ENCODE data around the gene NPR2. TPM values are rescaled to one million over a fixed set of nuclear protein-coding genes. Genes with fewer than 3 reads are reported as not detected.

NPR2 gene
- total RNA-seq (2022; extraction: Qiagen RNA extraction; ENCODE audit: low read depth) = 4.4 to 6.3 TPM (median 5.8 TPM) in 5 replicates

DNA sequence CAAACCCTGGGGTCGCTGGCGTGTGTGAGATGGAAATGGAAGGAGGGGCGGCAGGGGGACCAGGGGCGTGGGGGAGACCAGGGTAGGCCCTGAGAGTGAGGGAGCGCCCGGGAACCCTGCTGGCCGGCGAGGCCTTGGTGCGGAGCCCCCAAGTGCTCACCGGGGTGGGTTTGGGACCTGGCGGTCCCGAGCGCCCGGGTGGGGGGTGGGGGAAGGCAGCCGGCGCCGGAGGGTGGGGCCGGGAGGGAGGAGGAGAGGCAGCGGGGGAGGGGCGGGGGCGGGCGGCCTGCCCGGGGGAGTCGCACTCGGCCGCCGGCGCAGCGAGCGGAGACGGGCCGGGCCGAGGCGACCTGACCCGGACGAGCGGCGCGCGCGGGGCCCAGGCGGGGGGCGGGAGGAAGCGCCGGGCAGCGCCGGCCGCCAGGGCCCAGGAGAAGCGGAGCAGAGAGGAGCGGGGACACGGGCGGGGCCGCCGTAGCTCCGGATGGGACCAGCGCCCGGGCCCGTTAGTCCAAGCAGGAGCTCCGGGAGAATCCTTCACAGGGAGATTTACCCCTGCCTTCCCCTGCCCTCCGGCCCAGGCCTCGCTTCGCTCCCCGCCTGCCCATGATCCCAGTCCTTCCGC is at the start of gene NPR2:
Gene NPR2 (plus strand): TSS at position 295 of the 625 bp plus-strand sequence. CDS start 818 bp downstream, outside the sequence.

DNA sequence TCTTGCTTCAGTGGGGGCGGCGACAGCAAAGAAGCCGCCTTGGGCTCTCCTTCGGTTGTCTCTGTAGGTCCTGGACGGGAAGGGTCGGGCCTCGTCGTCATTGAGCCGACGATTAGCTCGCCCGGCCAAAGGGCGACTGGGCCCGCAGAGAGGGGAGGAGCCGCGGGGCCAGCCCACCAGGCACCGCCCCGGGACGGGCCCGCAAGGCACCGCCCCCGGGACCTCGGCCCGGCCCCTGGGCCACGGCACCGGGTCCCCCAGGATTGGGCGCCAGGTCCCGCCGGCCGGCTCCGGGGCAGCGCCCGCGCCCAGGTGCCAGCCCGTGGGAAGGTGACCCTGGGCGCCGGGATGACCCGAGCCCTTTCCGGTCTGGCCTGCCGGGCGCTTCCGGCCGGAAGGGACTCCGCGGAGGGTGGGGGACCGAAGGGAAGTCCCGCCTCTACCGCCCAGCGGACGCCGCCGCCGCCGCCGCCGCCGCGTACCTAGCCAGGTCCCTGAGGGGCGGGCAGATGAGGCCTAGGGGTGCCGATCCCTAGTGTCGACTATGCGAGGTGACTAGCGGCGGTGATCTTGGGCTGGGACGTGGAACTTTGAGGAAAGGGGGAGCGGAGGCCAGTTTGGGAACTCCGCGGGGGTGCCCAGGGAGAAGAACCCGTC is 42.4 kb upstream of the NPR2 start, which contains the start of the genes GBA2 and RGP1:
Gene GBA2 (minus strand): TSS at position 371 of the 657 bp plus-strand sequence. CDS start 524 bp downstream, outside the sequence.
Gene RGP1 (plus strand): TSS at position 430 of the 657 bp plus-strand sequence. CDS start 469 bp downstream, outside the sequence.

DNA sequence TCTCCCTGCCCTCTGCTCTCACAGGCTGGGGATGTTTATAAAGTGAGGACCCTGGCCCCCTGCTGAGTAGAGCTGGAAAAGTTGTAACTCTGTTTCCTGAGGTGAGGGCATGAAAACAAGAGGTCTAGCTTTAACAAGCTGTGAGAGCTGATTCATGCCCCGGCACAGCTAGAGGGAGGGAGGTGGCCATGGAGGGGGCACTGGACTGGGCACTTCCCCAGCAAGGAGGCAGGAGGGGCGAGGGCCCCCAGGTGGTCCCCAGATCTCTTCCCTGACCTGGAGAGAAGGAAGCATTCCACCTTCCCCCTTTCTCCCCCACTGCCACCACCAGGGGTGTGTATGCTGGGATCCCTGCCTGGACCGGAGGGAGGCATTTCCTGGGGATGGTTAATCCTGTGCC is 37.1 kb upstream of the NPR2 start, which contains the start of gene MSMP:
Gene MSMP (minus strand): TSS at position 13 of the 400 bp plus-strand sequence. CDS start 147 bp downstream, outside the sequence.

DNA sequence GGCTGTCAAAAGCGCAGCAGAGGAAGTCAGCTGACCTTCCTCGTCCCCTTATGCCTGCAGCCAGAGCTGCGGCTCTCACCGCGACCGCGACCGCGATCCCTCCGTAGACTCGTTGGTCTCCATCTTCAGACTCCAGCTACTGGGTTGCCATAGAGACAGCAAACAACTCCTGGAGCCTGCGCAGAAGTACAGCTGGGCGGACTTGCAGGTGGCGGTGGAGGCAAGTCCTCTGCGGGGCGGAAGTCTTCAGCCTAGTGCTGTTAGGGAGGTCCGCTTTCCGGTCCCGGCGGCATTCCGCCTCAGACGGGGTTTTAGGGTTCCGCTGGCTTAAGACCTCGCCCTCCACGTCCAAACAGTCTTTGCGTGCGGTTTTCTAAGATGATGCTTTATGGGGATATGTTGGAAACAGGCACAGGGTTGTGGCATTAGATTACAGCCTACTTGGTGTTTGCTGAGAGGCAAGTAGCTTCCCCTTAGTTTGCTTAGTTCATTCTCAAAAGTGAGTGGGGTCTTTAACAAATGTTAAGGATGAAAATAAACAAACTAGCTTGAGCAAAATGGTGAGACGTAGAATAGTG is 20.7 kb downstream of the NPR2 start, which contains the start of gene SPAG8:
Gene SPAG8 (minus strand): TSS at position 238 of the 578 bp plus-strand sequence. CDS start 115 bp downstream, at position 123.

DNA sequence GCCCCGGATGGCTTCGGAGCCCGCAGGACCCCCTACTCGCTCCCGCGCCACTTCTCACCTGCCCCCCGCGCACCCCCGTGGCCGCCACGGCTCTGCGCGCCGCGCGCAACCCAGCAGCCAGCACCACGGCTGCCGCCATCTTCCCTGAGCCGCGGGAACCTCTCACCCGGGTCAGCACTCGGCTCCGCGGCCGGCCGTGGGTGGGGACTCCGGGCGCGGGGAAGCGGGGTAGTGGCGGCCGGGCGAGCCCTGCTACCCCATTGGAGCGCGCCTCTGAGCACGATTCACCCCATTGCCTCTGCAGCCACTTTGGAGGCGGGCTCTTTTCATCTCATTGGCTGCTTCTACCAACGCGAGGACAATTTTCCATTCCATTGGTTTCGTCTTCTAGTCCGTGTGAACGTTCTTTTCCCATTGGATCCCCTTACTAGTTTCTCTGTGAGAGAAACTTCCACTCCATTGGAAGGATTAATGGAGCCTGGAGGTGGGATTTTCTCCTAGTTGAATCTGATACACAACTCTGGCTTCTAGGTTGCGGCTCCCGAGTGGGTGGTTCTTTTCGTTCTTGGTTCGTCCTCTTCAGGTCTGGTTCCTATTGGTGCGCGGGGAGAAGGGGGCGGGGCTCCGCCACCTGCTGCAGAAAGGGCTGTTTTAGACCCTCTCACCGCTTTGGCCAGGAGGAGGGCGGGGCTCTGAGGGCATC is 23.6 kb downstream of the NPR2 start, which contains the start of gene HINT2:
Gene HINT2 (minus strand): TSS at position 202 of the 703 bp plus-strand sequence. CDS start 63 bp downstream, at position 139.

DNA sequence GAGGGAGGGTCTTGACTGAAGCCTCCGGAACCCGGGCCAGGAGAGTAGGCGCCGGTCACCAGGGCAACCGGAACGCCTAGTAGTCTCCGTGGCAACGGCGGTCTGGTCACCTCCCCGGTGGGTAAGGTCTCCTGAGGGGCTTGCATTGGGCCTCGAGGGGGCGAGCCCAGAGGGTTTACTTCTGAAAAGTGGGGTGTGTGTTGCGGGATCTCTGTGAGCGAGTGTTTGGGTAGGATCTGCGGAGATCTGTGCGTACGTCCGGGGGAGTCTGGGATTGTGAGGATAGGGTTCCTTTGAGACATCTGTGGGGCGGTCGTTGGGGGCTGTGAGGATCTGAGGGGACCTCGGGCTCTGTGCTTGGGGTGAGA is 37.3 kb downstream of the NPR2 start, which contains the start of gene FAM221B:
Gene FAM221B (minus strand): TSS at position 17 of the 368 bp plus-strand sequence. CDS start 2,571 bp downstream, outside the sequence.

DNA sequence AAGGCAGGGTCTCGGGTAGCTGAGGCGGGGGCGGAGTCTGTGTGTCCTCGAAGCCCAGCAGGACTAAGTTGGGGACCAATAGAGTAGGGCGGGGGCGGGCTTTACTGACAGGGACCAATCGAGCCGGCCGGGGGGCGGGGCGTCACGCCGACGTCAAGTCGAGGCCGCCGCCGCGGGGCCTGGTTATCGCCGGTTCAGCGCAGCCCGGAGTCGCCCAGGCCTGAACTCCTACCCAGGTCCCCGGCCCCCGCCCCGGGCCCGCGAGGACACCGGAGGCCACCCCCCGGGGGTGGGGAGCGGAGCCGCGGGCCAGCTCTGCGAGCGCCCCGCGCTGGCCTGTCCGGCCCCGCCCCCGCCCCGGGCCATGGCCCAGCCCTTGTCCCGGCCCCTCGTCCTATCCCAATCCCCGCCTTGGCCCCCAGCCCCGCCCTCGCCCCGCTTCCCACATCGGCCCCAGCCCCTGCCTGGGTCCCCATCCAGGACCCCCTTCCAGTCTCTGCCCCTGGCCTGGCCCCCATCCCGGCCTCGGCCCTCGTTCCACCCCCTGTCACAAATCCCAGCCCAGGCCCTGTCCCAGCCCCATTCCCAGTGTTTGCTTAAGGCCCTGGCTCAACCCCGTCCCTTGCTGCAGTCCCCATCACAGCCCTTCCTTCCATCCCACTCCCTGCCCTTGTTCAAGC is 37.8 kb downstream of the NPR2 start, which contains the start of gene TMEM8B:
Gene TMEM8B (plus strand): TSS at position 145 of the 680 bp plus-strand sequence. CDS start 220 bp downstream, at position 365.

Other genes starting within 250 kb of the NPR2 start
- gene TESK1, start 186.3 kb upstream of the NPR2 start, total RNA-seq (2022; extraction: Qiagen RNA extraction; ENCODE audit: low read depth) = 18.3 to 28.1 TPM (median 22.9 TPM) in 5 replicates
- 0.25 to 0.30 TPM (median 0.30 TPM) in 3 of 5 replicates, not detected in the others for gene CD72, start 173.2 kb upstream of the NPR2 start, total RNA-seq (2022; extraction: Qiagen RNA extraction; ENCODE audit: low read depth)
- gene SIT1, start 140.7 kb upstream of the NPR2 start, total RNA-seq (2022; extraction: Qiagen RNA extraction; ENCODE audit: low read depth) = not detected in 5 replicates
- gene RMRP, start 133.6 kb upstream of the NPR2 start, total RNA-seq (2022; extraction: Qiagen RNA extraction; ENCODE audit: low read depth) = 8.3 to 13.4 TPM (median 12.5 TPM) in 3 of 5 replicates, not detected in the others
- 20.4 to 28.0 TPM (median 23.9 TPM) in 5 replicates for gene CCDC107, start 133.3 kb upstream of the NPR2 start, total RNA-seq (2022; extraction: Qiagen RNA extraction; ENCODE audit: low read depth)
- 12.8 to 19.8 TPM (median 17.1 TPM) in 5 replicates for gene ARHGEF39, start 126.4 kb upstream of the NPR2 start, total RNA-seq (2022; extraction: Qiagen RNA extraction; ENCODE audit: low read depth)
- 4.1 to 7.3 TPM (median 4.6 TPM) in 5 replicates for gene CA9, start 117.7 kb upstream of the NPR2 start, total RNA-seq (2022; extraction: Qiagen RNA extraction; ENCODE audit: low read depth)
- 613 to 691 TPM (median 662 TPM) in 5 replicates for gene TPM2, start 101.7 kb upstream of the NPR2 start, total RNA-seq (2022; extraction: Qiagen RNA extraction; ENCODE audit: low read depth)
- 113 to 128 TPM (median 115 TPM) in 5 replicates for gene TLN1, start 59.4 kb upstream of the NPR2 start, total RNA-seq (2022; extraction: Qiagen RNA extraction; ENCODE audit: low read depth)
- 55.7 to 63.8 TPM (median 58.4 TPM) in 5 replicates for gene CREB3, start 58.9 kb upstream of the NPR2 start, total RNA-seq (2022; extraction: Qiagen RNA extraction; ENCODE audit: low read depth)
- gene GBA2, start 42.4 kb upstream of the NPR2 start, total RNA-seq (2022; extraction: Qiagen RNA extraction; ENCODE audit: low read depth) = 23.1 to 31.3 TPM (median 30.0 TPM) in 5 replicates
- 11.2 to 15.6 TPM (median 14.7 TPM) in 5 replicates for gene RGP1, start 42.3 kb upstream of the NPR2 start, total RNA-seq (2022; extraction: Qiagen RNA extraction; ENCODE audit: low read depth)
- gene MSMP, start 37.3 kb upstream of the NPR2 start, total RNA-seq (2022; extraction: Qiagen RNA extraction; ENCODE audit: low read depth) = 0.29 to 0.82 TPM (median 0.31 TPM) in 3 of 5 replicates, not detected in the others
- 0.26 to 0.47 TPM (median 0.41 TPM) in 5 replicates for gene SPAG8, start 20.7 kb downstream of the NPR2 start, total RNA-seq (2022; extraction: Qiagen RNA extraction; ENCODE audit: low read depth)
- 70.2 to 119 TPM (median 98.2 TPM) in 5 replicates for gene HINT2, start 23.5 kb downstream of the NPR2 start, total RNA-seq (2022; extraction: Qiagen RNA extraction; ENCODE audit: low read depth)
- not detected in 5 replicates for gene FAM221B, start 37.1 kb downstream of the NPR2 start, total RNA-seq (2022; extraction: Qiagen RNA extraction; ENCODE audit: low read depth)
- 2.1 to 4.7 TPM (median 3.0 TPM) in 5 replicates for gene TMEM8B, start 37.6 kb downstream of the NPR2 start, total RNA-seq (2022; extraction: Qiagen RNA extraction; ENCODE audit: low read depth)
- gene OR13J1, start 78.8 kb downstream of the NPR2 start, total RNA-seq (2022; extraction: Qiagen RNA extraction; ENCODE audit: low read depth) = not detected in 5 replicates
- gene HRCT1, start 114.6 kb downstream of the NPR2 start, total RNA-seq (2022; extraction: Qiagen RNA extraction; ENCODE audit: low read depth) = 0.28 to 0.48 TPM (median 0.30 TPM) in 3 of 5 replicates, not detected in the others
- gene SPAAR, start 117.9 kb downstream of the NPR2 start, total RNA-seq (2022; extraction: Qiagen RNA extraction; ENCODE audit: low read depth) = not detected in 5 replicates
- not detected in 5 replicates for gene OR2S2, start 166.6 kb downstream of the NPR2 start, total RNA-seq (2022; extraction: Qiagen RNA extraction; ENCODE audit: low read depth)
- 3.9 to 6.1 TPM (median 6.0 TPM) in 5 replicates for gene RECK, start 245.3 kb downstream of the NPR2 start, total RNA-seq (2022; extraction: Qiagen RNA extraction; ENCODE audit: low read depth)